GM21381 (cell line): ENCODE measurements around the gene CDH11.

ENCODE experiments used
- ATAC-seq: cut with Tn5 transposase; IDR thresholded peaks from one replicate; pipeline ENCODE4 v1.9.1; 2021; ENCODE audit warnings: mild to moderate bottlenecking, moderate library complexity; ENCODE audit not compliant: unreplicated experiment

CDH11 gene

DNA sequence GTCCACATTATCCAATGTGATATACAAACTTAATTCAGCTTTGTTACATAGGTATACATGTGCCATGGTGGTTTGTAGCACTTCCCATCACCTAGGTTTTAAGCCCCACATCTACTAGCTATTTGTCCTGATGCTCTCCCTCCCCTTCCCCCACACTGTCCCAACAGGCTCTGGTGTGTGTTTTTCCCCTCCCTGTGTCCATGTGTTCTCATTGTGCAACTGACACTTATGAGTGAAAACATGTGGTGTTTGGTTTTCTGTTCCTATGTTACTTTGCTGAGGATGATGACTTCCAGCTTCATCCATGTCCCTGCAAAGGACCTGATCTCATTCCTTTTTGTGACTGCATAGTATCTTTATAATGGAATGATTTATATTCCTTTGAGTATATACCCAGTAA, 196.7 kb downstream of the CDH11 start:
- ATAC-seq, result no peak

DNA sequence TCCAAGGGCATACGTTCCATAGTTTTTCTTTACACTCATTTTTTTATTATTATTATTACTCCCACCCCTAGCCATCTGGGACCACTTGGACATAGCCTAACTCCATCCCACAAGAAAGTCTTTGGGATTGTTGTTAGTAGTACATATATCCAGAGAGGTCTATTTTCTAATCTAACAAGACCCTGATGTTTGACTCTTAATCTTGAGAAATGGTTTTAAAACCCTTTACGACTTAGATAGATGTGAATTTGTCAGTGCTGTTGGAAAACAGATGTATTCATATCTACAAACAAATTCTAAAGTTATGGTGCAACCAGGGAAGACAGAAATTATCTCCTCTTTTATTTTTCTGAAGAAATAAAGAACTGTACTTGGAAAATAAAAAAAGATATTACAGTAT, 197.8 kb downstream of the CDH11 start:
- ATAC-seq, result no peak

DNA sequence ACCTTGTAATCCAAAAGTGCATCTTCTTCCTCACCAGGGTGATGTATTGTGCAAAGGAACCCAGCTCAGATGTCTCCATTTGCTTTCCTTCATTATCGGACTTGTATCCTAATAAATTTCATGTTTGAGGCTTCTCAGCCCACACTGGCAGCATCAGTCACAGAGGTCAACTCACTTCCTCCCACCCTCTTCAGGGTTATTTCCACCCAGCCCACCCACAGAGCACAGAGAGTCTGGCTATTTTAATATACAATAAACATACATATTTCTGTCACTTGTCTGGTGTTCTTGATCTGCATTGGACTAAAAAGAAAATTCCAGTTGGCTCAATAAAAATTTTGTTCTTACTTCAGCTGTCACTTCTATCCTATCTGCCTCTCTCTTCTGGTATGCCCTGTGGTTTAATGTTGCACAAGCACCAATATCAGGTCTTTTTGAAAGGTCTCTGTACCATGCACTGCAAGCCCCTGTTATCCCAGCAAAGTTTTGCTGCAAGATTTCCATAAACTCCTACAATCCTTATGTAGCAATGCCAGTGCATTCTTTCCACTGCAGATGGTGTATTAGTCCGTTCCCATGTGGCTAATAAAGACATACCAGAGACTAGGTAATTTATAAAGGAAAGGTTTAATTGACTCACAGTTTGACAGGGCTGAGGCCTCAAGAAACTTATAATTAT, 201.8 kb downstream of the CDH11 start:
- no peak for ATAC-seq

DNA sequence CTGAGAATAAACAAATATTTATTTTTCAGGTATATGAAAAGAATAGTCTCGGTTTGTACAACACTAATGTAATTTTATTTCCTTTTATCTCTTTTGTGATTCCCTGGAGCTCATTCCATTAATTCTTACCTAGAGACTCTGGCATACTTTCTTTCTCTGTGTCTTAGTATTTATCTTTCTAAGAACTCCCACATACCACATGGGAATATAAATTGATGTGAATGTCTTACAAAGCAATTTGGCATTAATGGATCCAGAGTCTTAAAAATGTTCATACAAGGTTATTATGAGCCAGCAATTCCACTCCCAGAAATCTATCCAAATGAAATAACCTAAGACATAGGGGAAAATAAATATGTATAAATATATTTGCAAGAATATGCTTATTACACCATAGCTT, 202.7 kb downstream of the CDH11 start:
- no peak for ATAC-seq

DNA sequence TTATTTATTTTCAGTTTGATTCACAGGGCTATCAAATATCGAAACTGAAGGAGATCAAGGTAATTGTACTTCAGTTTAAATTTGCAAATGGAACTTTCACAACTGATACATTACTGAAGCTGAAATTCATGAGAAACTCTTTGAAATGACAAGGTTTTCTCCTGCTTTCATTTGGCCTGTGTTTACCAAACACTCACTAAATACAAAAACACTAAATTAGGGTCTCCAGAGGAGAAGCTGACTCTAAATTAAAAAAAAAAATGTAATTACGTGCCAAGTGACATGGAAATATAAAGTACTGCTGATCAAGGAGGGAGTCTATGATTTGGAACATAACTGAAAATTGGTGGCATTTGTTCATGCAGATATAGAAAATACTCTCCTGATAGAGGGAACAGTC, 205.8 kb downstream of the CDH11 start:
- no peak for ATAC-seq

DNA sequence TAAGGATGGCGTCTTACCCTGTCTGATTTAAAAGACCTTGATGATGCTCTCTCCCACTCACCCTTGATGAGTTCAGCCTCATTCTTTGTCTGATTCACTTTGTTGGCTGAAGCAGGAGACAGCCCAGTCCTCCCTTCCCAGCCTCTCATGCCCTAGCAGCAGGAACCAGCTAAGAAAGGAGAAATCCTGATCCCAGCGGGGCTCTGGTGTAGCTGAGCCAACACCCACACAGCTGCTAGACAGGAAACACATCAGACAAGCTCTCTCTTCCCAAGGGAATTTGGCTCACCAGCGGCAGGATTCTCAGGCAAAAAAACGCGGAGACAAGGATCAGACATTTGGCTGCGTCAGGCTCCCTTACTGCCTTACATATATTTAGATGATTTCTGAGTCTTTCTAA, 211.5 kb downstream of the CDH11 start:
- ATAC-seq, result no peak

DNA sequence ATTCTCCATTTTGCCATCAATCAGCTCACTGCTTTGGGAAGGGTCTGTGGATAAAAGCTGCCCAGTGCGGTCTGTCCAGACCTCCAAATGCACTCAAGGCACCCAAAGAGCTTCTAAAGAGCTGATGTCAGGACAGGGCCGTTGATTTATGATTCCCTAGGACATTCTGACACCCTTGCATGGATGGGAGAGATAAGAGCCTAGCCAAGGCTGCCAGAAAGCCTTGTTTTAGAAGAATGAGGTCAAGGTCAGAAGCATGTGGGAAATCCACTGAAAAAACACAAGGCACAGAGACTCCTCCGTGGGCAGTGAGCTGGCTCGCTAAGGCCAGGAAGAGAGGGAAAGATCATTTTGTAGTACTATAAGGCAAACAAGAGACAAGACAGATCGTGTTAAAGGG, 214.0 kb downstream of the CDH11 start:
- ATAC-seq, result no peak

DNA sequence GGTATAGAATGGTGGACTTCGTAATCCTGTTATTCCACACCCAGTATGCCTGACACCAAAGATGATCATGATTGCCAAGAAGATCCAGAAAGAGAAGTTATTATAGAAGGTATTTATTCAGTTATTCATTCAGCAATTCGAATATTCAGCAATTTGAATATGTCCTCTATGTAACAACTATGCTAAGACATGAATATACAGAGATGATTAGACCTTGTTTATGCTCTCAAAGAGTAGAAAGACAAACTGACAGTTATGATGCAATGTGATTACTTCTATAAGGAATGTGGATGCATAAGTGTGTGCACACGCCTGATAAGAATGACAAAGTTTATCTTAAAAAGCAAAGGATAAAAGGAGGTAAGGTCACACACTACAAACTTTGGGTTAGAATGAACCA, 218.1 kb downstream of the CDH11 start:
- ATAC-seq, result no peak

DNA sequence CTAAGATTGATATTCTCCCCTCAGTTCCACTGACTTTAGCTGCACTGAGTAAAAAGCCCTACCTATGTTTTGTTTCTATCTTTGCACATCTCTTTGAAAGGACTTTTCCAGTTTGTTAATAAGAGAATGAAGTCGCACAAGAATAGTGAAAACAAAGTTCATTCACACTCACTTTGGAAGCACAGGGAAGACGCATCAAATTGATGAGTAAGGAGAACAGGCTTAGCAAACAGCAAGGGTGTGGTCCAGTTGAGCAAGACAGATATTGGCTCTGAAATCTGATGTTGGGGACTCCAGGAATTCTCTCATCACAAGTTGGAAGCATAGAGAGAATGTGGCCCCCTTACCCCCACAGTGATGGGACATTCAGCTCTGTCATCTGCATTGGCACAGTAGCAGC, 221.3 kb downstream of the CDH11 start:
- no peak for ATAC-seq

DNA sequence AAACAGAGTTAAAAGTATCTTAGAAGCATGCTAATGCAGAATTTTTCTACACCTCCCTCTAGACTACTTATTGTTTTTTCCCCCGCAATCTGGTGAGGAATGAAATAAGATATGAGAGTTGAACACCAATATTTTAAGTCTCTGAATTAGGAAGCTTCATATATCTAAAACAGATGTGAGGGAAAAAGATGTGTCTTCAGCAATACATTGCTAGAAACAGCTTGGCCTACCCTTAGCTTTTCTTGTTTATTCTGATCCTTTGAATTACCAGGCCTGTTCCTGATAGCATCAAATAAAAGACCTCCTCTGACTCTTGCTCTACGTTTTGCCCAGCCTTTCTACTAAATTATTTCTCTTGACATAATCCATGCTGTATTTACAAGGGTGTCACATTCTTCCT, 221.8 kb downstream of the CDH11 start:
- no peak for ATAC-seq

DNA sequence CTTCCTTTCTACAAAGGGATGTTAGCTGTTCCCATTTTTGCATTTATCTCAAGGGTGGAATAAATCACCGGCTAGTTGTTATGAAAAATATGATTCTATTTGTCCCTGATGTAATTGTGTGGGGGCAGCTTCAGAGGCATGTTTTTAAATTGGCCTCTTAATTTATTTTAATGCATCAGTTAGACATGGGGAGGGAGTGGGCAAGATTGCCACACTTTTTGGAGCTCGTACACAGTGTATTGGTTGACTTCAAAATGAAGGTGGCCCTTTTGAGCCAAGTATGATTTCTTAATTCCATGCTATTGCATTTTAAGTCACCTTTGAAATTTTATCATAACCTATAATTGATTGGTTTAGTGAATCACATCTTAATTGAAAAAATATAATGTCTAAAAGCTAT, 223.7 kb downstream of the CDH11 start:
- ATAC-seq, result no peak
